AG10803 (cell line): ENCODE data around the gene YBEY.
"Not testable (repeated sequence)": the region's sequence is repeated elsewhere in the genome, so short reads cannot be mapped to it uniquely, and the experiment has no call there.

Source experiments
- DNase-seq: peaks from one replicate; pipeline ENCODE4 v3.0.0; 2010; ENCODE audit warnings: low read depth
- H3K4me3 ChIP-seq: 2 replicates; pipeline ENCODE4 v1.5.1; 2011; ENCODE audit warnings: mild to moderate bottlenecking, low read length, control low read depth
- TF ChIP-seq, protein P1 (sequence below): conservative IDR thresholded peaks from 2 replicates; pipeline ENCODE4 v1.5.1; 2011; ENCODE audit warnings: mild to moderate bottlenecking, low read length, control low read depth, inconsistent platforms

Gene YBEY, protein sequence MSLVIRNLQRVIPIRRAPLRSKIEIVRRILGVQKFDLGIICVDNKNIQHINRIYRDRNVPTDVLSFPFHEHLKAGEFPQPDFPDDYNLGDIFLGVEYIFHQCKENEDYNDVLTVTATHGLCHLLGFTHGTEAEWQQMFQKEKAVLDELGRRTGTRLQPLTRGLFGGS

DNA sequence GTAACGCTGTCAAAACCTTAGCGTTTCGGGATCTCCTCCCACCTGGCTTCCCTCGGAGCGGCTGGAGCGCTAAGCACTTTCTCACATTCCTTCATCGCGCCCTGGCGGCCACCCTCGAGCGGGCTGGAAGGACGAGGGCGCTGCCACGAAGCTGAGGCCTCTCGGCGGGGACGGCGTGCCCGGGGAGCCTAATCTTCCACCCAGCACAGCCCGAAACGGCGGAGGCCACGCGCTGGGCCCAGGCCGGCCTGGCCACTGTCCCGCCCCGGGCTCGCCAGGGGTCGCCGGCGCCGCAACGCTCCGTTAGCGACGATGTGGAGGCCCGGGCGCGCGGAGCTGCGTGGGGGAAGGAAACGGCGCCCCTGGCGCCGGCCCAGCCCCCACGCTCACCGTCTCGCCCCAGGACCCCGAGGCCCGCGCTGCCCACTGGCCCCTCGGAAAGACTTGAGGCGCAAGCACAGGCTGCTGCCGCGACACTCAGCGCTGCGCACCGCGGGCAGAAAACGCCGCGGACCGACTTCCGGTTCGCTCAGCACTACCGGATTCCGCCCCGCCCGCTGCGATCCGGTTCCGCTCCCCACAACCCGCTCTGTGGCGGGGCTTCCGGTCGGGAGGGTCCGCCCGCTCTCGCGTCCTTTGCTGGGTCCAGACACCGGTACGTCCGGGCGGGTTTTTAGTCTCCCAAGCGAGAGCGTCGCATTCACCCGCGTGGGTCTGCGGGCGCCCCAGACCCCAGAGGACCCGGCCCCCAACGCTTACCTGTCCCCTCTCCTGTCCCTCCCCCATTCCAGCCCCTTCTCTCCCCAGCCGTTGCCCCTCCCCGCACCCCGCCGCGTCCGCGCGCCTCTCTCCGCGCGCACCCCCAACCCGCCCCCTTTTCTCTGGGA, at the start of gene YBEY:
YBEY (plus strand) TSS at position 582 of the 887 bp plus-strand sequence. CDS start 572 bp downstream, outside the sequence.
- H3K4me3 ChIP-seq = peak within 1 kb of the TSS; percentile 77
- DNase-seq = peak; percentile 91

GRCh38 chr21:46237474-46237873, 48.7 kb upstream of the YBEY start:
- no peak for DNase-seq
- TF ChIP-seq, protein P1, sequence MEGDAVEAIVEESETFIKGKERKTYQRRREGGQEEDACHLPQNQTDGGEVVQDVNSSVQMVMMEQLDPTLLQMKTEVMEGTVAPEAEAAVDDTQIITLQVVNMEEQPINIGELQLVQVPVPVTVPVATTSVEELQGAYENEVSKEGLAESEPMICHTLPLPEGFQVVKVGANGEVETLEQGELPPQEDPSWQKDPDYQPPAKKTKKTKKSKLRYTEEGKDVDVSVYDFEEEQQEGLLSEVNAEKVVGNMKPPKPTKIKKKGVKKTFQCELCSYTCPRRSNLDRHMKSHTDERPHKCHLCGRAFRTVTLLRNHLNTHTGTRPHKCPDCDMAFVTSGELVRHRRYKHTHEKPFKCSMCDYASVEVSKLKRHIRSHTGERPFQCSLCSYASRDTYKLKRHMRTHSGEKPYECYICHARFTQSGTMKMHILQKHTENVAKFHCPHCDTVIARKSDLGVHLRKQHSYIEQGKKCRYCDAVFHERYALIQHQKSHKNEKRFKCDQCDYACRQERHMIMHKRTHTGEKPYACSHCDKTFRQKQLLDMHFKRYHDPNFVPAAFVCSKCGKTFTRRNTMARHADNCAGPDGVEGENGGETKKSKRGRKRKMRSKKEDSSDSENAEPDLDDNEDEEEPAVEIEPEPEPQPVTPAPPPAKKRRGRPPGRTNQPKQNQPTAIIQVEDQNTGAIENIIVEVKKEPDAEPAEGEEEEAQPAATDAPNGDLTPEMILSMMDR = no peak
- no peak overlapping the region for H3K4me3 ChIP-seq

More for the DNA sequence above, at the start of gene YBEY:
- TF ChIP-seq, protein P1 = peak; percentile 42

GRCh38 chr21:46239817-46240325, 46.3 kb upstream of the YBEY start:
- no peak for DNase-seq
- TF ChIP-seq, protein P1 = no peak
- no peak overlapping the region for H3K4me3 ChIP-seq

GRCh38 chr21:46241577-46241976, 44.6 kb upstream of the YBEY start:
- not testable (repeated sequence) for DNase-seq, H3K4me3 ChIP-seq

- DNase-seq = no peak
- H3K4me3 ChIP-seq = no peak overlapping the region
- TF ChIP-seq, protein P1 = no peak
Measured at GRCh38 chr21:46243325-46243724, 42.8 kb upstream of the YBEY start.

GRCh38 chr21:46243960-46244361, 42.2 kb upstream of the YBEY start:
- DNase-seq = no peak
- TF ChIP-seq, protein P1 = no peak
- H3K4me3 ChIP-seq = no peak overlapping the region

GRCh38 chr21:46244602-46245001, 41.5 kb upstream of the YBEY start:
- no peak overlapping the region for H3K4me3 ChIP-seq
- TF ChIP-seq, protein P1 = no peak
- DNase-seq = no peak
